H1 (cell line): Measurements from ENCODE around the gene PDE5A. TPM values are rescaled to one million over a fixed set of nuclear protein-coding genes. Genes with fewer than 3 reads are reported as not detected.

Source experiments
- CHD7 ChIP-seq: fragments of 300-600 bp; sonication (generic); IDR thresholded peaks from 2 replicates; pipeline ENCODE4 v1.7.1; 2012; ENCODE audit warnings: low read length, moderate library complexity, mild to moderate bottlenecking, inconsistent platforms; ENCODE audit not compliant: insufficient replicate concordance
- SAP30 ChIP-seq: fragments of 300-600 bp; sonication (generic); IDR thresholded peaks from 2 replicates; pipeline ENCODE4 v1.7.1; 2012; ENCODE audit warnings: low read length, moderate library complexity, mild to moderate bottlenecking, inconsistent platforms; ENCODE audit not compliant: insufficient read depth, insufficient replicate concordance
- SP1 ChIP-seq: IDR thresholded peaks from 2 replicates; pipeline ENCODE4 v1.6.1; 2011; ENCODE audit warnings: low read depth, low read length
- TAF7 ChIP-seq: optimal IDR thresholded peaks from 2 replicates; pipeline ENCODE3; 2011; ENCODE audit warnings: low read depth, mild to moderate bottlenecking, inconsistent platforms, low read length, moderate library complexity, borderline replicate concordance
- polyA plus RNA-seq, 7 experiments: library from polyadenylated mRNA; depleted of rRNA in 3 of 7; stranded (reverse) in 5 of 7; unstranded in 2 of 7; fragments of >200 nt in 5 of 7; fragments of 200-250 nt in 2 of 7; gene quantifications; 1 replicate in 5 of 7; 2 replicates in 1 of 7; 4 replicates in 1 of 7; pipeline versions ENCODE4 v1.2.1 to v1.2.3, GENCODE V29; 2011 to 2013; ENCODE audit warnings: missing spikeins in 2 of 7, mixed read lengths in 2 of 7
- total RNA-seq: library from RNA; stranded (reverse); fragmentation: NEBNext Ultra II Directional; extraction: Animal tissue kit (Norgen Biotek cat#: 25700); gene quantifications from 2 replicates; pipeline ENCODE4 v1.2.1, GENCODE V29; 2021

The PDE5A gene
- total and polyA plus RNA-seq, 2 of the 8 experiments (the other 6 are each of a cell fraction or from before 2014, with no cell fraction given) = 5.6 to 32.4 TPM

- no peak for TF ChIP-seq SAP30
- no peak for TF ChIP-seq SP1
- no peak for TF ChIP-seq TAF7
- no peak for TF ChIP-seq CHD7
These were observed 139.3 kb downstream of the PDE5A start (continued) for GRCh38 chr4:119489305-119489704.
